ENCODE measurements around the gene IL24.

DNA sequence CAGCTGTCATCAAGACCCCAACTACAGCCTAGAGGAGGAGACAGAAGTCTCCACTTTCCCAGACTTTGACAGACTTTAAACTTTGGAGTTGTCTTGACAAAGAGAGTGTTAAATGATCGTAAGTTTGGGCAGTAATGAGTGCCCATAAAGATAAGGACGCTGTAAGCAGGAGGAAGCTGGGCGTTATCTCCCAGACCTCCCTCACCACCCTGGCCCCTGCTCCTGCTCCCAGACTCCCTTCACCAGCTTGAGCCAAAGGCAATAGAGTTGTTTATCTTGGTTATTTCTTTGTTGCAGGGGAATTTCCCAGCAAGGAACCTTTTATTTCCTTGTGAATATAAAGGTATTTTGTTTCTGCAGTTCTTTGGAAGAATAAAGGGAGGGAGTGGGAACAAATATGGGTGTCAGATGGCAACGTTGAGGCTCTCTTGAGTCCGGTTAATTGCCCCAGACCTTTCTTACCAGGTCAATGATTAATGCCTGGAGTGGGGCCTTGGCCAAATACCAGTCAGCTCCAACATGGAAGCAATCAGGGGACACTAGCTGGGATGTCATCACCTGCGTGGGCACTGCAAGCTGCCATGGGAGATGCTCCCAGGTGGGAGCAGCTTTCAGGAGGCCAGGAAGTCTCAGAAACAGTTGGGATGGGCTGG is 44.6 kb downstream of the IL24 start:
- TF ChIP-seq EZH2 (IDR thresholded peaks at IDR 0.05) (no peak), POLR2AphosphoS5 (IDR thresholded peaks at IDR 0.05; ENCODE audit: borderline replicate concordance, low read depth, low read length) (no peak)

All from SK-N-MC (cell line).